ENCODE measurements around the gene OSGEP.

GRCh38 chr14:20413744-20414082 lies 40.9 kb downstream of the OSGEP start:
- TF ChIP-seq POLR2A (IDR thresholded peaks at IDR 0.05; ENCODE audit: low read depth, low read length) (no peak; the same call in 1 of the 2 replicates), POLR2AphosphoS5 (IDR thresholded peaks at IDR 0.05; ENCODE audit: low read depth, low read length) (no peak), TAF1 (IDR thresholded peaks at IDR 0.05; ENCODE audit: borderline replicate concordance, low read depth, low read length) (no peak)

All from GM12892 (cell line).